Stimulated activated CD8-positive, alpha-beta memory T cell treated with anti-CD3 and anti-CD28 coated beads, Interleukin-7, amount 100 ng/mL, for 24 hours (primary cell): ENCODE measurements around the gene ZBTB21.

Experiments used
- DNase-seq: peaks from one replicate; pipeline ENCODE4 v3.0.0-alpha.2; 2020; ENCODE audit warnings: low read depth

The ZBTB21 gene

GRCh38 chr21:41992576-41992975, 17.6 kb downstream of the ZBTB21 start:
- DNase-seq: no peak

GRCh38 chr21:41991659-41992058, 18.5 kb downstream of the ZBTB21 start:
- DNase-seq: no peak

GRCh38 chr21:41989698-41990097, 20.5 kb downstream of the ZBTB21 start:
- no peak for DNase-seq

GRCh38 chr21:41987310-41987709, 22.9 kb downstream of the ZBTB21 start:
- DNase-seq: no peak

GRCh38 chr21:41985662-41986416, 24.3 kb downstream of the ZBTB21 start:
- no peak for DNase-seq

- DNase-seq: no peak
These were observed 26.9 kb downstream of the ZBTB21 start for GRCh38 chr21:41983229-41983628.

- DNase-seq: no peak
These were observed 29.6 kb downstream of the ZBTB21 start for GRCh38 chr21:41980561-41980960.

- no peak for DNase-seq
These were observed 30.3 kb downstream of the ZBTB21 start for GRCh38 chr21:41979751-41980369.

- no peak for DNase-seq
These were observed 30.8 kb downstream of the ZBTB21 start for GRCh38 chr21:41979335-41979734.

- DNase-seq: no peak
These were observed 32.9 kb downstream of the ZBTB21 start for GRCh38 chr21:41977034-41977950.

GRCh38 chr21:41976611-41977010, 33.5 kb downstream of the ZBTB21 start:
- no peak for DNase-seq

GRCh38 chr21:41975391-41976272, 34.5 kb downstream of the ZBTB21 start:
- DNase-seq: no peak

- no peak for DNase-seq
These were observed 35.5 kb downstream of the ZBTB21 start for GRCh38 chr21:41974752-41975053.

GRCh38 chr21:41973861-41974751, 36.1 kb downstream of the ZBTB21 start:
- DNase-seq: no peak

- DNase-seq: no peak
These were observed 36.7 kb downstream of the ZBTB21 start for GRCh38 chr21:41973427-41973831.

GRCh38 chr21:41972511-41973205, 37.5 kb downstream of the ZBTB21 start:
- no peak for DNase-seq

- no peak for DNase-seq
These were observed 38.3 kb downstream of the ZBTB21 start for GRCh38 chr21:41971891-41972290.

- no peak for DNase-seq
These were observed 39.2 kb downstream of the ZBTB21 start for GRCh38 chr21:41970751-41971653.

- no peak for DNase-seq
These were observed 40.1 kb downstream of the ZBTB21 start for GRCh38 chr21:41970106-41970391.
